ENCODE results near the gene BABAM2. TPM values are rescaled to one million over a fixed set of nuclear protein-coding genes. Genes with fewer than 3 reads are reported as not detected.

The BABAM2 gene
- polyA plus RNA-seq, 3 donors: 33.2 to 52.8 (median 49.3) TPM

GRCh38 chr2:27921424-27921823 lies 30.9 kb downstream of the BABAM2 start:
- Histone ChIP-seq H3K9me3 (replicated peaks in 1 of 2; ENCODE audit: control insufficient read depth in 1 of 2, insufficient read depth in 1 of 2, low read length in 2 of 2) (no peaks in the 10 kb centered on the region), H2AFZ (ENCODE audit: insufficient read depth, low read depth, low read length, poor library complexity, severe bottlenecking) (no peak overlapping the region), H3K4me1 (ENCODE audit: control insufficient read depth in 1 of 2, insufficient read depth in 2 of 2, low read length in 2 of 2) (peaks cover 8 to 15% of the 10 kb centered on the region in 2 donors), H3K36me3 (replicated peaks in 1 of 2; ENCODE audit: control insufficient read depth in 1 of 2, insufficient read depth in 2 of 2, low read length in 2 of 2) (peaks cover 2 to 4% of the 10 kb centered on the region in 2 donors), H3K27ac (ENCODE audit: low read depth in 1 of 2, low read length in 2 of 2) (peak overlapping the region in 1 of 2 donors; percentile 84), H3K79me2 (ENCODE audit: insufficient read depth, low read length) (peaks cover 39% of the 10 kb centered on the region), H3K4me3 (replicated peaks in 1 of 3; ENCODE audit: low read depth in 2 of 3, low read length in 3 of 3) (no peak overlapping the region), H4K20me1 (ENCODE audit: insufficient read depth, low read length) (no peaks in the 10 kb centered on the region), H3K27me3 (ENCODE audit: control insufficient read depth in 2 of 2, insufficient read depth in 2 of 2, low read length in 2 of 2) (no peaks in the 10 kb centered on the region), H3K4me2 (replicated peaks; ENCODE audit: extremely low read depth, low read length, poor library complexity, severe bottlenecking) (no peak overlapping the region), H3K9ac (ENCODE audit: insufficient read depth, low read length, poor library complexity, severe bottlenecking) (no peak overlapping the region)
- peaks cover 17% of the 10 kb centered on the region for H3K4me1 Mint-ChIP-seq
- no peak overlapping the region for H3K4me3 Mint-ChIP-seq
- peaks cover 18 to 27% of the 10 kb centered on the region in 2 donors for H3K36me3 Mint-ChIP-seq
- peaks cover 0 to 1% (median 0%) of the 10 kb centered on the region in 7 donors for H3K9me3 Mint-ChIP-seq
- no peak for TF ChIP-seq CTCF (IDR thresholded peaks at IDR 0.05)
- peak overlapping the region in 2 of 7 donors; percentile 15 to 30 for H3K27ac Mint-ChIP-seq
- WGBS (ENCODE audit: insufficient coverage): no CpG with 5 or more reads among the region's 2 CpGs
- peaks cover 0 to 2% (median 0%) of the 10 kb centered on the region in 3 donors for H3K27me3 Mint-ChIP-seq (ENCODE audit: low read depth in 3 of 3)
- intact Hi-C loops (cut with micrococcal nuclease): no loop called here
- DNase-seq: no peak

GRCh38 chr2:27921880-27922547 lies 31.5 kb downstream of the BABAM2 start:
- peaks cover 0 to 2% (median 0%) of the 10 kb centered on the region in 3 donors for H3K27me3 Mint-ChIP-seq (ENCODE audit: low read depth in 3 of 3)
- Histone ChIP-seq H3K27ac (ENCODE audit: low read depth in 1 of 2, low read length in 2 of 2) (no peak overlapping the region), H2AFZ (ENCODE audit: insufficient read depth, low read depth, low read length, poor library complexity, severe bottlenecking) (no peak overlapping the region), H4K20me1 (ENCODE audit: insufficient read depth, low read length) (no peaks in the 10 kb centered on the region), H3K79me2 (ENCODE audit: insufficient read depth, low read length) (peaks cover 34% of the 10 kb centered on the region), H3K4me2 (replicated peaks; ENCODE audit: extremely low read depth, low read length, poor library complexity, severe bottlenecking) (no peak overlapping the region), H3K36me3 (replicated peaks in 1 of 2; ENCODE audit: control insufficient read depth in 1 of 2, insufficient read depth in 2 of 2, low read length in 2 of 2) (peaks cover 2 to 4% of the 10 kb centered on the region in 2 donors), H3K9ac (ENCODE audit: insufficient read depth, low read length, poor library complexity, severe bottlenecking) (no peak overlapping the region), H3K27me3 (ENCODE audit: control insufficient read depth in 2 of 2, insufficient read depth in 2 of 2, low read length in 2 of 2) (no peaks in the 10 kb centered on the region), H3K4me1 (ENCODE audit: control insufficient read depth in 1 of 2, insufficient read depth in 2 of 2, low read length in 2 of 2) (peaks cover 8 to 15% of the 10 kb centered on the region in 2 donors), H3K9me3 (replicated peaks in 1 of 2; ENCODE audit: control insufficient read depth in 1 of 2, insufficient read depth in 1 of 2, low read length in 2 of 2) (no peaks in the 10 kb centered on the region), H3K4me3 (replicated peaks in 1 of 3; ENCODE audit: low read depth in 2 of 3, low read length in 3 of 3) (no peak overlapping the region)
- no peak overlapping the region for H3K4me3 Mint-ChIP-seq
- no peak for DNase-seq
- H3K36me3 Mint-ChIP-seq: peaks cover 19 to 31% of the 10 kb centered on the region in 2 donors
- peaks cover 17% of the 10 kb centered on the region for H3K4me1 Mint-ChIP-seq
- 95% methylated on average over 2 of the region's 6 CpGs for WGBS (ENCODE audit: insufficient coverage)
- H3K27ac Mint-ChIP-seq: peak overlapping the region in 2 of 7 donors; percentile 15 to 35
- no peak for TF ChIP-seq CTCF (IDR thresholded peaks at IDR 0.05)
- intact Hi-C loops (cut with micrococcal nuclease): no loop called here
- H3K9me3 Mint-ChIP-seq: peaks cover 0 to 1% (median 0%) of the 10 kb centered on the region in 7 donors
